Measurements from ENCODE around the gene CCDC24.

CCDC24 gene

DNA sequence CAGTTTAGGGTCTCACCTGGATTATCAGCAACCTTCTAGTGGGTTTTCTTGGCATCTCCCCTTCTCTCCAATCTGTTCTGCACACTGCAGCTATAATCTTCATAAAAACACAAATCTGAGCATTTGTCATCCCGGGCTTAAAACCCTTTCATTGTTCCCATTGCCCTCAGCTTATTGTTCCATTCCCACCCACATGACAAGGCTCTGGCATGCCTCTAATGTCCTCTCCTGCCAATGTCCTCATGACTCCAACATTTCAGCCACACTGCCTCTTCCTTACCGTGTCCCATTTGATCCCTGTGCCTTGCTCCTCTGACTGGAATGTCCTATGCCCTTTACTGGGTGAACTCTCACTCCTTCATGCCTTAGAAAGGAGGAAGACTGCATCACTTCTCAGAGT lies 29.1 kb upstream of the CCDC24 start:
- DNase-seq (ENCODE audit: low spot score): no peak
- in situ Hi-C loops (cut with MboI; ENCODE audit: low sequenced_read_pairs, unreplicated experiment): no loop called here
- TF ChIP-seq, protein P1, sequence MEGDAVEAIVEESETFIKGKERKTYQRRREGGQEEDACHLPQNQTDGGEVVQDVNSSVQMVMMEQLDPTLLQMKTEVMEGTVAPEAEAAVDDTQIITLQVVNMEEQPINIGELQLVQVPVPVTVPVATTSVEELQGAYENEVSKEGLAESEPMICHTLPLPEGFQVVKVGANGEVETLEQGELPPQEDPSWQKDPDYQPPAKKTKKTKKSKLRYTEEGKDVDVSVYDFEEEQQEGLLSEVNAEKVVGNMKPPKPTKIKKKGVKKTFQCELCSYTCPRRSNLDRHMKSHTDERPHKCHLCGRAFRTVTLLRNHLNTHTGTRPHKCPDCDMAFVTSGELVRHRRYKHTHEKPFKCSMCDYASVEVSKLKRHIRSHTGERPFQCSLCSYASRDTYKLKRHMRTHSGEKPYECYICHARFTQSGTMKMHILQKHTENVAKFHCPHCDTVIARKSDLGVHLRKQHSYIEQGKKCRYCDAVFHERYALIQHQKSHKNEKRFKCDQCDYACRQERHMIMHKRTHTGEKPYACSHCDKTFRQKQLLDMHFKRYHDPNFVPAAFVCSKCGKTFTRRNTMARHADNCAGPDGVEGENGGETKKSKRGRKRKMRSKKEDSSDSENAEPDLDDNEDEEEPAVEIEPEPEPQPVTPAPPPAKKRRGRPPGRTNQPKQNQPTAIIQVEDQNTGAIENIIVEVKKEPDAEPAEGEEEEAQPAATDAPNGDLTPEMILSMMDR (IDR thresholded peaks at IDR 0.05; ENCODE audit: borderline replicate concordance, control extremely low read depth, extremely low read depth, insufficient read depth, missing control alignments): no peak

DNA sequence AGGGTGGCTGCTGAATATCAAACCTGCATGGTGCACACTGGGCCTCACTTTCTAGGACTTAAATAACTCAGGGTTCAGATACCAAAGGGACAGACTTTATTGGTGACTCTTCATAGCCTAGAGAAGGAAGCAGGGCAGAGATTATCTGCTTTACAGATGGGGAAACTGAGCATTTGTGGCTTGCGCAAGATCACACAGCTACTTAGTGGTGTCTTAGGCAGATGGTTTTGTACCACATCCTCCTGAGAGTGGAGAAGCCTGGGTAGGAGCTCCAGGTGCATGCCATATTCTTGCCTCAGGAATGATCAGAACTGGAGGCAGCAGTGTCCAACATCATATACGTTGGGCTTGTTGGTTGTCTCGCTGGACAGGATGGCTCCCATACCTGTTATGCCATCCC lies 28.4 kb upstream of the CCDC24 start:
- TF ChIP-seq, protein P1 (IDR thresholded peaks at IDR 0.05; ENCODE audit: borderline replicate concordance, control extremely low read depth, extremely low read depth, insufficient read depth, missing control alignments): no peak
- no peak for DNase-seq (ENCODE audit: low spot score)
- in situ Hi-C loops (cut with MboI; ENCODE audit: low sequenced_read_pairs, unreplicated experiment): no loop called here

DNA sequence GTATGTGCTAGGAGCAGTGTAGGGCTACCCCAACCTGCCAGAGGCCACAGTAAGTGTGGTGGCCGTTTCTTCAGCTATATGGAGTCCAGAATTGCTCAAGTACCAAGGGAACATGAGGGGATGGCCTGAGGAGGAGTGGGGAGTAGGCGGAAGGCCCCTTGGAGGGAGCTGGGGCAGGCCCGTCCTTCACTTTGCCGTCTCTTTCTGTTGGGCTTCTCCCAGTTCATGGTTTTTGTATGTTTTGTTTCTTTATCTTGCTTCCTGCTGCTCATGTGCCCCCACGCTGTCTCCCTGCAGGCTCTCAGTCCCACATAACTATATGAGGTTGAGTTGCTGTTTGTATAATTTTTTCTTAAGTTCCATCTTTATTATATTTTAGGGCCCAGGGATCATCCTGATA lies 27.5 kb upstream of the CCDC24 start:
- TF ChIP-seq, protein P1 (IDR thresholded peaks at IDR 0.05; ENCODE audit: borderline replicate concordance, control extremely low read depth, extremely low read depth, insufficient read depth, missing control alignments): no peak
- in situ Hi-C loops (cut with MboI; ENCODE audit: low sequenced_read_pairs, unreplicated experiment): no loop called here
- no peak for DNase-seq (ENCODE audit: low spot score)

DNA sequence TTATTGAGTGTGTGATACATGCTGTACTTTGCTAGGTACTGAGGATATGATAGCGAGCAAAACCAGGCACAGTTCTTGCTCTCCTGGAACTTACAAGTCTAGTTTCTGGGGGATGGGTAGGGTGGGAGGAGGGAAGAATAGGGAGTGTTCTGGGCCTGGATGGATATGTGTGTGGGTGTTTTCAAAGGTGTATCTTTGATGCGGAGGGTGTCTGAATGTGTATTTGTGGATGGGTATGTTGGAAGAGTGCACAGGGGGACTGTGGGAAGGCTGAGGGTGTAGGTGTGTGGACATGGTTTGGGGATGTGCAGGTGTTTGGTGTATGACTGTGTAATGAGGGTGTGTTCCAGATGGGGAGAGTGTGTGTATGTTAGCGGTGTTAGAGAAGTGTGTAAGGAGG lies 26.1 kb upstream of the CCDC24 start:
- in situ Hi-C loops (cut with MboI; ENCODE audit: low sequenced_read_pairs, unreplicated experiment): no loop called here

DNA sequence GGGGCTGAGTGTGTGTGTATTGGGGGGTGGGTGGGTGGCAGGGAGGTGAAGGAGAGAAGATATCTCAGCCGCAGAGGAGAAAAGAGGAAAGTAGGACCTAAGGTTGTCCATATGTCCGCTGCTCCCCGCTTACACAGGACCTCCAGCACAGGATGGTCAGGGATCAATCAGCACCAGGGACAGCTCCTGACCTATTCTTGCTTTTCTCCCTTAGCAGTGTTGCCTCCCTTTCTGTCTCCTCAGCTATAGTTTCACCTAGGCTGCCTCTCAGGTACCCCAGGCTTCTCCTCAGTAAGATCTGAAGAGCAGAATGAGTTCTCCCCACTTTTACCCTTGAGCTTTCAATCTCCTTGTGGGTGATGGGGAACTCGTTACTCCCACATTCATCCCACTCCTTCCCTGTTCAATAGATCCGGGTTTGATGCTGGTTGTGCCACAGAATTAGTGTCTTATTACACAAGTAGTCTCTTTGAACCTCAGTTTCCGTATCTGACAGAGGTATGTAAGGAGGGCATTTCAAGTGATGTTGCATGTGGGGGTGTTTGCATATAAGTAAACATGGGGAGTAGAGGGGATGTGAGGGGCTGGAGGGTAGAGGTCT lies 23.0 kb upstream of the CCDC24 start:
- DNase-seq (ENCODE audit: low spot score): peak; percentile 58
- in situ Hi-C loops (cut with MboI; ENCODE audit: low sequenced_read_pairs, unreplicated experiment): no loop called here
- TF ChIP-seq, protein P1 (IDR thresholded peaks at IDR 0.05; ENCODE audit: borderline replicate concordance, control extremely low read depth, extremely low read depth, insufficient read depth, missing control alignments): no peak

More for the DNA sequence above, 26.1 kb upstream of the CCDC24 start:
- no peak for DNase-seq (ENCODE audit: low spot score)
- TF ChIP-seq, protein P1 (IDR thresholded peaks at IDR 0.05; ENCODE audit: borderline replicate concordance, control extremely low read depth, extremely low read depth, insufficient read depth, missing control alignments): no peak

DNA sequence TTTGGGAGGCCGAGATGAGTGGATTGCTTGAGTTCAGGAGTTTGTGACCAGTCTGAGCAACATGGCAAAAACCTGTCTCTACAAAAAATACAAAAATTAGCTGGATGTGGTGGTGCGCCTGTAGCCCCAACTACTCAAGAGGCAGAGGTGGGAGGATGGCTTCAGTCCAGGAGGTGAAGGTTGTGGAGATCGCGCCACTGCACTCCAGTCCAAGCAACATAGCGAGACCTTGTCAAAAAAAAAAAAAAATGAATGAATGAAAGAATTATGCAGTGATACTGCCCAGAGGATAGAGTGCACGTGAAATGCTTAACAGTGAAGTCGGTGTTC lies 22.0 kb upstream of the CCDC24 start:
- in situ Hi-C loops (cut with MboI; ENCODE audit: low sequenced_read_pairs, unreplicated experiment): no loop called here
- TF ChIP-seq, protein P1 (IDR thresholded peaks at IDR 0.05; ENCODE audit: borderline replicate concordance, control extremely low read depth, extremely low read depth, insufficient read depth, missing control alignments): no peak
- no peak for DNase-seq (ENCODE audit: low spot score)
